GM13976 (cell line): Measurements from ENCODE around the gene PBX1.
"Not testable (repeated sequence)": the region's sequence is repeated elsewhere in the genome, so short reads cannot be mapped to it uniquely, and the experiment has no call there.

Experiments
- DNase-seq: peaks from one replicate; pipeline ENCODE4 v3.0.0; 2012; ENCODE audit warnings: low spot score
- CTCF ChIP-seq: IDR thresholded peaks from 2 replicates; pipeline ENCODE4 v1.5.1; 2012; ENCODE audit warnings: borderline replicate concordance, mild to moderate bottlenecking; ENCODE audit not compliant: insufficient read depth; ENCODE audit errors: extremely low read depth, missing control alignments, control extremely low read depth
- in situ Hi-C: fragments of 300-500 bp; cut with MboI; formaldehyde crosslinking; loops from one replicate; pipeline ENCODE4 v1.12.0; 2022; ENCODE audit warnings: low sequenced_read_pairs, mixed read lengths, inconsistent platforms; ENCODE audit not compliant: unreplicated experiment

PBX1 gene

GRCh38 chr1:164602101-164602422 lies 43.1 kb downstream of the PBX1 start:
- DNase-seq, result no peak
- in situ Hi-C loops, result no loop called here
- no peak for TF ChIP-seq CTCF

GRCh38 chr1:164602480-164603093 lies 43.6 kb downstream of the PBX1 start:
- in situ Hi-C loops, result no loop called here
- no peak for DNase-seq
- no peak for TF ChIP-seq CTCF

DNA sequence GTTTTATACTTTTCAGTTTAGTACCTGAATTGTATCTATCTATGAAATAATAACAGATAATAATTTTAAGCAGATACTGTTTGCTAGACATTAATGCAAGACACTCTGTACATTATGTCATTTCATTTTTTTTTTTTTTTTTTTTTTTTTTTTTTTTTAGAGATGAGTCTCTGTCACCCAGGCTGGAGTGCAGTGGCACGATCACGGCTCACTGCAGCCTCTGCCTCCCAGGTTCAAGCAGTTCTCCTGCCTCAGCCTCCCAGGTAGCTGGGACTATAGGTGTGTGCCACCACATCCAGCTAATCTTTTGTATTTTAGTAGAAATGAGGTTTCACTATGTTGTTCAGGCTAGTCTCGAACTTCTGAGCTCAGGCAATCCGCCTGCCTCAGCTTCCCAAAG lies 44.8 kb downstream of the PBX1 start:
- DNase-seq, in situ Hi-C loops: not testable (repeated sequence)

- TF ChIP-seq CTCF, result no peak
- no peak for DNase-seq
- in situ Hi-C loops, result no loop called here
Measured at GRCh38 chr1:164604541-164604940, 45.6 kb downstream of the PBX1 start.

DNA sequence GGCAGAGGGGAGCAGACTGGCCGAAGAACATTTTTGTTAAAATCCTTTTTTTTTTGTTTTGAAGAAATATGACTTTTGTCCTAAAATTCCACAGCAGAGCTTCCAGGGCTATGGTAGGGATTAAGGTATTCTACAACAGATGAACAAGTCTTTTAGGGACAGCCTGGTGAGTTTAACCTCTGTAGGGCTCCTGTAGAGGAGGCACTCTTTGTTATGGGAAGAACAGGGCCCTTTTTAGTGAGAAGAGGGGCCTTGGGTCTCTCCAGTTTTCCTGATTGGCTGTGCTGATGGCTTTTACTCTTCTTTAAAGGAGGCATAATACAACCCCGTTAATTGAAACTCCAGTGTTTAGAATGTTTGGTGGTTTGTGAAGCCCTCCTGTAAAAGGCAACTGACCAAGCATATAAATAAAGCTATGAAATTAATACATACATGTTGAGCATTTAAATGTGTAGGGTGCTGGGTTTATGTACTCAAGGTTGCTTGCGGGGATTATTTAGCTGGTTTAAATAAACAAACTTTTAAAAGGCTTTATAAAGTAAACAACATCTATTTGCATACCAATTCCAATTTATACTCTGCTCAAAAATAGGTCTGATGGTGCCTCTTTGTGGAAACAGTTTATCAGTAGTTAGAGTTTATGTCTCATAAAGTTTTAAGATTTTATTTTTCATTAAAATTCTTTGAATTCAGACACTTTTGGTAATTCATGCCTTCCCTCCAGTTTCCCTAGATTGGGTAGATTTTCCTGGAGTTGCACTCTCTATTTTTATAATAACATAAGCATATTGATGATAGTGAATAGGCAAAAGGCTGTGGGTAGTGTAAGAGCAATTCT lies 46.5 kb downstream of the PBX1 start:
- no peak for TF ChIP-seq CTCF
- in situ Hi-C loops, result no loop called here
- no peak for DNase-seq

GRCh38 chr1:164607351-164607750 lies 48.4 kb downstream of the PBX1 start:
- in situ Hi-C loops, result no loop called here
- no peak for DNase-seq
- no peak for TF ChIP-seq CTCF

- in situ Hi-C loops, result no loop called here
- no peak for TF ChIP-seq CTCF
- no peak for DNase-seq
Measured at GRCh38 chr1:164608651-164609057, 49.7 kb downstream of the PBX1 start.
